ENCODE data around the gene COL18A1. TPM values are rescaled to one million over a fixed set of nuclear protein-coding genes. Genes with fewer than 3 reads are reported as not detected.

The COL18A1 gene
- total RNA-seq, 1 experiment from 2014 or later = 77.0 TPM

DNA sequence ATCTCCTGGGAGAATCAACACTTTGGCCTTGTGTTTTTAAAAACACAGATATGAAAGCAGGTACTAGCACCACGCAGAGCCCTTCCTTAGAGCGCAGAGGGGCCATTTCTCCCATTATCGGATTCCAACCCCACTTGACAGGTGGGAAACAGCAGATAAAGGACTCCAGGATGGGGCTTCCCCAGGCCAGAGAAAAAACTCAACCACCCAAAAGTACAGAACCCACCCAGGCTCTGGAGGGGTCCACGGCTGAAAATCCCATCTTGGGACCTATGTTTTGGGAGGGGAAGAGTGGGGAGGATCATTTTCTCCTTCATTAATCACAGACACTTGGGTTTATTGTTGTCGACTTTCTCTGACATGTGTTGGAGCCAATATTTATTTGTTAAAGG, 27.1 kb upstream of the COL18A1 start:
- Histone ChIP-seq H3K4me1 (ENCODE audit: insufficient read depth, low read length) (peaks cover 19% of the 10 kb centered on the region), H2AFZ (ENCODE audit: low read length) (peak overlapping the region; percentile 54; the same call in 1 of the 2 replicates), H3K4me3 (ENCODE audit: low read length) (no peak overlapping the region), H4K20me1 (ENCODE audit: low read length) (no peaks in the 10 kb centered on the region), H3K27me3 (ENCODE audit: low read length) (no peaks in the 10 kb centered on the region), H3K4me2 (ENCODE audit: low read length) (no peak overlapping the region), H3K79me2 (ENCODE audit: low read length) (no peaks in the 10 kb centered on the region), H3K9me2 (replicated peaks; ENCODE audit: low read length) (no peaks in the 10 kb centered on the region), H3K27ac (ENCODE audit: low read length) (no peak overlapping the region), H3K36me3 (ENCODE audit: low read depth, low read length) (no peaks in the 10 kb centered on the region), H3K9me3 (ENCODE audit: low read length) (no peaks in the 10 kb centered on the region), H3K9ac (ENCODE audit: low read length) (no peak overlapping the region), H3F3A (ENCODE audit: low read length, unreplicated experiment) (no peaks in the 10 kb centered on the region)
- intact Hi-C loops (cut with micrococcal nuclease) = no loop called here
- no TSS peak for BruUV-seq (replicated peaks)
- DNase-seq (no peak), ATAC-seq (no peak)
- TF ChIP-seq EZH2 (IDR thresholded peaks at IDR 0.05; ENCODE audit: low read length, unreplicated experiment) (no peak), EZH2phosphoT487 (IDR thresholded peaks at IDR 0.05; ENCODE audit: borderline replicate concordance, low read length) (no peak), CTCF (conservative IDR thresholded peaks at IDR 0.05; ENCODE audit: low read depth, low read length) (no peak)
- ChIA-PET POLR2A (ENCODE audit: unreplicated experiment) (no interaction called here), CTCF (no interaction called here)

- peak; percentile 39; the same call in 1 of the 2 replicates for ATAC-seq
- H3K9ac ChIP-seq (ENCODE audit: low read length) = no peak overlapping the region
Measured at GRCh38 chr21:45378258-45378966, 26.6 kb upstream of the COL18A1 start.

More at GRCh38 chr21:45378258-45378966, 26.6 kb upstream of the COL18A1 start:
- Histone ChIP-seq H4K20me1 (ENCODE audit: low read length) (no peaks in the 10 kb centered on the region), H3F3A (ENCODE audit: low read length, unreplicated experiment) (no peaks in the 10 kb centered on the region), H3K4me2 (ENCODE audit: low read length) (no peak overlapping the region), H3K27me3 (ENCODE audit: low read length) (no peaks in the 10 kb centered on the region), H3K9me2 (replicated peaks; ENCODE audit: low read length) (no peaks in the 10 kb centered on the region), H3K4me1 (ENCODE audit: insufficient read depth, low read length) (peaks cover 13% of the 10 kb centered on the region; the same call in 1 of the 2 replicates), H3K36me3 (ENCODE audit: low read depth, low read length) (no peaks in the 10 kb centered on the region), H3K79me2 (ENCODE audit: low read length) (no peaks in the 10 kb centered on the region), H3K27ac (ENCODE audit: low read length) (no peak overlapping the region), H2AFZ (ENCODE audit: low read length) (peak overlapping the region; percentile 54), H3K4me3 (ENCODE audit: low read length) (no peak overlapping the region), H3K9me3 (ENCODE audit: low read length) (no peaks in the 10 kb centered on the region)
- intact Hi-C loops (cut with micrococcal nuclease) = no loop called here
- ChIA-PET POLR2A (ENCODE audit: unreplicated experiment) (no interaction called here), CTCF (no interaction called here)
- peak; percentile 13 for DNase-seq
- TF ChIP-seq CTCF (conservative IDR thresholded peaks at IDR 0.05; ENCODE audit: low read depth, low read length) = no peak
- BruUV-seq (replicated peaks) = no TSS peak
